ENCODE measurements around the gene MYO6. TPM values are rescaled to one million over a fixed set of nuclear protein-coding genes. Genes with fewer than 3 reads are reported as not detected.

MYO6 gene
- total and polyA plus RNA-seq, 2 of the 4 experiments (the other 2 are of a cell fraction), result 6.1 to 6.8 TPM

DNA sequence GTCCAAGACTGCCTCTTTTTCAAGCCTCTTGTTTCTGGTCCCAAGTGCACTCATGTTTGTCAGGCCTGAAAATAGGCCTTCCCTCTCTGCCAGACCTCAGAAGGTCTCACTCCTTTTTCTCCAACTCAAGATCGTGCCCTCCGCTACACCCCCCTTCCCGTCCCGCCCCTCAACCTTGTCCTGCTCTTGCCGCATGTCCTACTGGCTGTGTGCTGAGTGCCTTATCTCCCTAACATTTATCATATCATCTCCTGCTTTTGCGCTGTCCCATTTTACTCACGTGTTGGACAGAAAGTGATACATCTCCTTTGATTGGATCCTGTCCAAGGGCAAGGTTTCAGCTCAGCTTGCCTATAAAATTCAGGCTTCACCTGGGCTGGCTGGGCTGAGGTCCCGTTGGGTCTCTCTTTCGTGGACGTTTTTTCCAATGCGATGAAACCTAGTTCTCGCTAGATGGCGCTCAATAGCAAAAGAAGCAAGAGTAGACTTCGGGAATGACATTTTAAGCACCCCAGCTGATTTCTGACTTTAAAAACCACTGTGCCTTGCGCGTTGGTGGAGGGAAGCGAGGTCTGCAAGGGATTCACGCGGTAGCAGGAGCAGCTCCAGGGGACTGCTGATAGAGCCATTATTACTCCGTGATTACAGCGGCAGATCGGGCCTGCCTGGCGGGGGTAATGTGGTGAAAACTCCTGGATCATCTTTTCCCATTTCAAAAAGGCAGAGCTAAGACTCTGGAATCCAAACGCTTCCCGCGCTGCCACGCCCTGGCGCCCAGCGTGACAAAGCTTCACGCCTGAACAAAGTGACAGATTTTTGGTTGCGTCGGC lies 185.8 kb downstream of the MYO6 start:
- no TSS peak for BruUV-seq (replicated peaks)
- H2BK20ac ChIP-seq (ENCODE audit: low read depth, low read length), result no peak overlapping the region
- ChIA-PET POLR2A (ENCODE audit: unreplicated experiment) (no interaction called here), CTCF (interaction anchor here (0.7 to 1.4 kb wide), 8 partner anchors 12 to 1525 kb away, joined by 3 to 6 read pairs (median 4); no protein-coding TSS in a partner anchor)
- H3K27ac ChIP-seq (ENCODE audit: insufficient read depth, low read length), result no peak overlapping the region
- no peaks in the 10 kb centered on the region for H3K9me1 ChIP-seq (ENCODE audit: insufficient read depth, low read length)
- no peak overlapping the region for H3K18ac ChIP-seq (ENCODE audit: low read depth, low read length)
- no peak overlapping the region for H3K23ac ChIP-seq (ENCODE audit: low read depth, low read length)
- H2AK9ac ChIP-seq (replicated peaks; ENCODE audit: low read depth, low read length, poor library complexity), result peak overlapping the region; percentile 15
- no peaks in the 10 kb centered on the region for H3K9me3 ChIP-seq (ENCODE audit: control insufficient read depth, insufficient read depth, low read length)
- no peak overlapping the region for H4K8ac ChIP-seq (ENCODE audit: low read depth in 2 of 2, low read length in 2 of 2)
- H3K4ac ChIP-seq (ENCODE audit: low read depth, low read length), result no peak overlapping the region
- no peak overlapping the region for H2BK5ac ChIP-seq (ENCODE audit: low read depth, low read length, poor library complexity, severe bottlenecking)
- no peak overlapping the region for H4K5ac ChIP-seq (ENCODE audit: low read depth, low read length)
- no peaks in the 10 kb centered on the region for H3K36me3 ChIP-seq (ENCODE audit: control insufficient read depth, insufficient read depth, low read length)
- DNase-seq (peak; percentile 79), ATAC-seq (ENCODE audit: low read depth) (peak; percentile 84)
- intact Hi-C loops (cut with micrococcal nuclease) (loop anchor here (1.0 to 2.0 kb wide), 2 partner anchors 42 to 1522 kb away; no protein-coding TSS in a partner anchor), in situ Hi-C loops (cut with MboI; ENCODE audit: low sequenced_read_pairs) (loop anchor here (10.0 kb wide), 1 partner anchor 1530 kb away; the partner anchor contains the start of gene HTR1B), dilution Hi-C loops (cut with HindIII; ENCODE audit: low sequenced_read_pairs, unreplicated experiment) (no loop called here)
- H3K27me3 ChIP-seq (ENCODE audit: control insufficient read depth, insufficient read depth, low read length), result peaks cover 11% of the 10 kb centered on the region; the same call in 1 of the 2 replicates
- H3K4me2 ChIP-seq (ENCODE audit: low read depth, low read length), result peak overlapping the region; percentile 95
- H3K79me1 ChIP-seq (ENCODE audit: low read depth in 1 of 2, low read length in 2 of 2), result no peaks in the 10 kb centered on the region
- peak overlapping the region; percentile 42 for H3K4me3 ChIP-seq (ENCODE audit: insufficient read depth, low read depth, low read length)
- H3K56ac ChIP-seq (ENCODE audit: extremely low read depth, insufficient read depth, low read length), result no peak overlapping the region
- H2BK120ac ChIP-seq (ENCODE audit: low read depth, low read length), result no peak overlapping the region
- peak overlapping the region; percentile 48; the same call in 1 of the 2 replicates for H3K9ac ChIP-seq (ENCODE audit: low read depth, low read length)
- H4K20me1 ChIP-seq (ENCODE audit: insufficient read depth, low read length), result no peaks in the 10 kb centered on the region
- peaks cover 2% of the 10 kb centered on the region for H3K4me1 ChIP-seq (ENCODE audit: control insufficient read depth, insufficient read depth, low read length)
- H4K91ac ChIP-seq (ENCODE audit: insufficient read depth, low read depth, low read length), result no peak overlapping the region
- peak; percentile 75 for TF ChIP-seq RAD21 (IDR thresholded peaks at IDR 0.05; ENCODE audit: low read length)
- TF ChIP-seq, protein P1, sequence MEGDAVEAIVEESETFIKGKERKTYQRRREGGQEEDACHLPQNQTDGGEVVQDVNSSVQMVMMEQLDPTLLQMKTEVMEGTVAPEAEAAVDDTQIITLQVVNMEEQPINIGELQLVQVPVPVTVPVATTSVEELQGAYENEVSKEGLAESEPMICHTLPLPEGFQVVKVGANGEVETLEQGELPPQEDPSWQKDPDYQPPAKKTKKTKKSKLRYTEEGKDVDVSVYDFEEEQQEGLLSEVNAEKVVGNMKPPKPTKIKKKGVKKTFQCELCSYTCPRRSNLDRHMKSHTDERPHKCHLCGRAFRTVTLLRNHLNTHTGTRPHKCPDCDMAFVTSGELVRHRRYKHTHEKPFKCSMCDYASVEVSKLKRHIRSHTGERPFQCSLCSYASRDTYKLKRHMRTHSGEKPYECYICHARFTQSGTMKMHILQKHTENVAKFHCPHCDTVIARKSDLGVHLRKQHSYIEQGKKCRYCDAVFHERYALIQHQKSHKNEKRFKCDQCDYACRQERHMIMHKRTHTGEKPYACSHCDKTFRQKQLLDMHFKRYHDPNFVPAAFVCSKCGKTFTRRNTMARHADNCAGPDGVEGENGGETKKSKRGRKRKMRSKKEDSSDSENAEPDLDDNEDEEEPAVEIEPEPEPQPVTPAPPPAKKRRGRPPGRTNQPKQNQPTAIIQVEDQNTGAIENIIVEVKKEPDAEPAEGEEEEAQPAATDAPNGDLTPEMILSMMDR (conservative IDR thresholded peaks at IDR 0.05; ENCODE audit: low read depth, low read length), result peak; percentile 81
- no peak for TF ChIP-seq MAFK (IDR thresholded peaks at IDR 0.05; ENCODE audit: low read depth, low read length)
- TF ChIP-seq SMC3 (IDR thresholded peaks at IDR 0.05; ENCODE audit: low read depth, low read length), result peak; percentile 60
- TF ChIP-seq, protein P2, sequence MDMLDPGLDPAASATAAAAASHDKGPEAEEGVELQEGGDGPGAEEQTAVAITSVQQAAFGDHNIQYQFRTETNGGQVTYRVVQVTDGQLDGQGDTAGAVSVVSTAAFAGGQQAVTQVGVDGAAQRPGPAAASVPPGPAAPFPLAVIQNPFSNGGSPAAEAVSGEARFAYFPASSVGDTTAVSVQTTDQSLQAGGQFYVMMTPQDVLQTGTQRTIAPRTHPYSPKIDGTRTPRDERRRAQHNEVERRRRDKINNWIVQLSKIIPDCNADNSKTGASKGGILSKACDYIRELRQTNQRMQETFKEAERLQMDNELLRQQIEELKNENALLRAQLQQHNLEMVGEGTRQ (IDR thresholded peaks at IDR 0.05; ENCODE audit: low read depth, low read length), result no peak
- TF ChIP-seq CHD1 (IDR thresholded peaks at IDR 0.05; ENCODE audit: low read depth, low read length), result no peak
- no peak overlapping the region for H2BK15ac ChIP-seq (ENCODE audit: low read depth, low read length)
- 5% methylated on average over 11 of the region's 32 CpGs; no CpG with 5 or more reads in 1 of the 2 experiments for WGBS, 2 experiments (ENCODE audit: extremely low coverage in 2 of 2, insufficient read length in 1 of 2)
- H2AFZ ChIP-seq (replicated peaks; ENCODE audit: low read length, poor library complexity), result peak overlapping the region; percentile 92
- H3K14ac ChIP-seq (replicated peaks; ENCODE audit: low read depth, low read length), result no peak overlapping the region
- H2AK5ac ChIP-seq (ENCODE audit: low read depth, low read length), result no peak overlapping the region

Measured in IMR-90 (cell line).